ENCODE results near the gene SMPDL3A. TPM values are rescaled to one million over a fixed set of nuclear protein-coding genes. Genes with fewer than 3 reads are reported as not detected.
A peak's percentile ranks its signal among the peaks of the same experiment; 100 is the strongest.

Gene SMPDL3A
- total and polyA plus RNA-seq, 2 donors (not counting 1 experiment from before 2014, with no cell fraction given), result 19.8 to 30.5 TPM

- Histone ChIP-seq H4K20me1 (ENCODE audit: control insufficient read depth, extremely low read depth, insufficient read depth, low read length) (no peaks in the 10 kb centered on the region), H2AFZ (ENCODE audit: low read length) (peak overlapping the region; percentile 69), H3K36me3 (ENCODE audit: control insufficient read depth, insufficient read depth, low read length) (no peaks in the 10 kb centered on the region), H3K4me1 (ENCODE audit: control insufficient read depth, extremely low read depth, insufficient read depth, low read length) (peaks cover 3% of the 10 kb centered on the region), H3K9me3 (ENCODE audit: control insufficient read depth, insufficient read depth, low read depth, low read length) (no peaks in the 10 kb centered on the region), H3K27ac (ENCODE audit: insufficient read depth, low read length) (peak overlapping the region; percentile 25), H3K27me3 (ENCODE audit: control insufficient read depth, insufficient read depth, low read length) (no peaks in the 10 kb centered on the region), H3K4me3 (replicated peaks in 1 of 4; ENCODE audit: control extremely low read depth in 1 of 4, insufficient read depth in 1 of 4, low read depth in 3 of 4, low read length in 4 of 4) (no peak overlapping the region), H3K9ac (ENCODE audit: insufficient read depth, low read length) (no peak overlapping the region), H3K4me2 (ENCODE audit: extremely low read depth, insufficient read depth, low read length) (no peak overlapping the region), H3K79me2 (ENCODE audit: control insufficient read depth, insufficient read depth, low read length) (no peaks in the 10 kb centered on the region)
- TF ChIP-seq EZH2 (IDR thresholded peaks at IDR 0.05; ENCODE audit: low read length, missing control alignments) (no peak), CTCF (conservative IDR thresholded peaks at IDR 0.05 in 1 of 2, IDR thresholded peaks at IDR 0.05 in 1 of 2; ENCODE audit: low read depth in 1 of 2, low read length in 2 of 2) (no peak)
- no peak for DNase-seq (ENCODE audit: low read depth in 2 of 2)
These were observed 56.4 kb downstream of the SMPDL3A start for GRCh38 chr6:122845464-122845863.

GRCh38 chr6:122845916-122846612 lies 57.0 kb downstream of the SMPDL3A start:
- peak overlapping the region; percentile 69 for H2AFZ ChIP-seq (ENCODE audit: low read length)
- no peak overlapping the region for H3K9ac ChIP-seq (ENCODE audit: insufficient read depth, low read length)
- H4K20me1 ChIP-seq (ENCODE audit: control insufficient read depth, extremely low read depth, insufficient read depth, low read length), result no peaks in the 10 kb centered on the region
- H3K79me2 ChIP-seq (ENCODE audit: control insufficient read depth, insufficient read depth, low read length), result no peaks in the 10 kb centered on the region
- H3K4me1 ChIP-seq (ENCODE audit: control insufficient read depth, extremely low read depth, insufficient read depth, low read length), result peaks cover 3% of the 10 kb centered on the region
- H3K4me2 ChIP-seq (ENCODE audit: extremely low read depth, insufficient read depth, low read length), result peak overlapping the region; percentile 28
- TF ChIP-seq EZH2 (IDR thresholded peaks at IDR 0.05; ENCODE audit: low read length, missing control alignments), result no peak
- no peak for TF ChIP-seq CTCF (conservative IDR thresholded peaks at IDR 0.05 in 1 of 2, IDR thresholded peaks at IDR 0.05 in 1 of 2; ENCODE audit: low read depth in 1 of 2, low read length in 2 of 2)
- no peaks in the 10 kb centered on the region for H3K27me3 ChIP-seq (ENCODE audit: control insufficient read depth, insufficient read depth, low read length)
- peak overlapping the region in 1 of 4 experiments; percentile 29 for H3K4me3 ChIP-seq (replicated peaks in 1 of 4; ENCODE audit: control extremely low read depth in 1 of 4, insufficient read depth in 1 of 4, low read depth in 3 of 4, low read length in 4 of 4)
- no peaks in the 10 kb centered on the region for H3K9me3 ChIP-seq (ENCODE audit: control insufficient read depth, insufficient read depth, low read depth, low read length)
- DNase-seq (ENCODE audit: low read depth in 2 of 2), result peak; percentile 32 to 33
- no peaks in the 10 kb centered on the region for H3K36me3 ChIP-seq (ENCODE audit: control insufficient read depth, insufficient read depth, low read length)
- H3K27ac ChIP-seq (ENCODE audit: insufficient read depth, low read length), result peak overlapping the region; percentile 35

- Histone ChIP-seq H3K27me3 (ENCODE audit: control insufficient read depth, insufficient read depth, low read length) (no peaks in the 10 kb centered on the region), H3K36me3 (ENCODE audit: control insufficient read depth, insufficient read depth, low read length) (no peaks in the 10 kb centered on the region), H2AFZ (ENCODE audit: low read length) (no peak overlapping the region), H3K79me2 (ENCODE audit: control insufficient read depth, insufficient read depth, low read length) (no peaks in the 10 kb centered on the region), H4K20me1 (ENCODE audit: control insufficient read depth, extremely low read depth, insufficient read depth, low read length) (no peaks in the 10 kb centered on the region), H3K4me3 (replicated peaks in 1 of 4; ENCODE audit: control extremely low read depth in 1 of 4, insufficient read depth in 1 of 4, low read depth in 3 of 4, low read length in 4 of 4) (no peak overlapping the region), H3K4me1 (ENCODE audit: control insufficient read depth, extremely low read depth, insufficient read depth, low read length) (no peaks in the 10 kb centered on the region), H3K9ac (ENCODE audit: insufficient read depth, low read length) (no peak overlapping the region), H3K4me2 (ENCODE audit: extremely low read depth, insufficient read depth, low read length) (no peak overlapping the region), H3K27ac (ENCODE audit: insufficient read depth, low read length) (no peak overlapping the region), H3K9me3 (ENCODE audit: control insufficient read depth, insufficient read depth, low read depth, low read length) (no peaks in the 10 kb centered on the region)
- TF ChIP-seq CTCF (conservative IDR thresholded peaks at IDR 0.05 in 1 of 2, IDR thresholded peaks at IDR 0.05 in 1 of 2; ENCODE audit: low read depth in 1 of 2, low read length in 2 of 2) (no peak), EZH2 (IDR thresholded peaks at IDR 0.05; ENCODE audit: low read length, missing control alignments) (no peak)
- no peak for DNase-seq (ENCODE audit: low read depth in 2 of 2)
These were observed 64.4 kb downstream of the SMPDL3A start for GRCh38 chr6:122853259-122853995.
